Peyer's patch (tissue), 4 donors: Measurements from ENCODE around the gene NUDT12. TPM values are rescaled to one million over a fixed set of nuclear protein-coding genes. Genes with fewer than 3 reads are reported as not detected.

Source experiments
- DNase-seq, 3 donors: peaks; one replicate each; pipeline ENCODE4 v3.0.0-alpha.2; 2017 to 2019
- H3K27ac ChIP-seq, 4 donors: fragments of 200-600 bp; sonication (generic); one replicate each; pipeline ENCODE4 v1.5.1; 2016 to 2019
- H3K27me3 ChIP-seq, 2 donors: fragments of 200-600 bp; sonication (generic); one replicate each; pipeline ENCODE4 v1.5.1; 2019
- H3K36me3 ChIP-seq, 3 donors: fragments of 200-600 bp; sonication (generic); one replicate each; pipeline ENCODE4 v1.5.1; 2016 to 2019
- H3K4me1 ChIP-seq, 4 donors: fragments of 200-600 bp; sonication (generic); one replicate each; pipeline ENCODE4 v1.5.1; 2016 to 2019
- H3K4me3 ChIP-seq, 4 donors: fragments of 200-600 bp; sonication (generic); 1 replicate in 3 of 4; 2 replicates in 1 of 4; pipeline ENCODE4 v1.5.1; 2016 to 2019; ENCODE audit warnings: mild to moderate bottlenecking in 1 of 4
- H3K9me3 ChIP-seq, 4 donors: fragments of 200-600 bp; sonication (generic); one replicate each; pipeline ENCODE4 v1.5.1; 2016 to 2019; ENCODE audit warnings: mild to moderate bottlenecking in 1 of 4
- CTCF ChIP-seq, 6 experiments: fragments of 450-650 bp in 4 of 6; fragments of 200-600 bp in 2 of 6; sonication (generic) in 1 of 6; IDR thresholded peaks; one replicate each; pipeline ENCODE4 v1.5.1; 2017 to 2019; ENCODE audit warnings: antibody characterized with exemption in 6 of 6, mild to moderate bottlenecking in 3 of 6, moderate library complexity in 1 of 6
- POLR2A ChIP-seq, 2 donors: fragments of 450-650 bp; IDR thresholded peaks; one replicate each; pipeline ENCODE4 v1.5.1; 2017; ENCODE audit warnings: antibody characterized with exemption in 2 of 2, mild to moderate bottlenecking in 2 of 2, moderate library complexity in 2 of 2
- total RNA-seq, 4 donors: library from RNA; depleted of rRNA; stranded (reverse); fragments of >200 nt; gene quantifications; one replicate each; pipeline ENCODE4 v1.1.0, GENCODE V29; 2016

The NUDT12 gene
- total RNA-seq, 4 donors from 2014 or later = 15.7 to 24.9 (median 19.6) TPM

GRCh38 chr5:103511554-103511885 is 51.1 kb downstream of the NUDT12 start:
- H3K27me3 ChIP-seq = no peaks in the 10 kb centered on the region
- no peak for TF ChIP-seq CTCF (IDR thresholded peaks at IDR 0.05)
- no peak overlapping the region for H3K27ac ChIP-seq
- H3K36me3 ChIP-seq = no peaks in the 10 kb centered on the region
- DNase-seq = no peak
- no peak overlapping the region for H3K4me3 ChIP-seq
- no peaks in the 10 kb centered on the region for H3K4me1 ChIP-seq
- no peaks in the 10 kb centered on the region for H3K9me3 ChIP-seq

GRCh38 chr5:103510851-103511553 is 51.6 kb downstream of the NUDT12 start:
- no peak overlapping the region for H3K27ac ChIP-seq
- H3K4me3 ChIP-seq = no peak overlapping the region
- TF ChIP-seq CTCF (IDR thresholded peaks at IDR 0.05) = no peak
- no peak for TF ChIP-seq POLR2A (IDR thresholded peaks at IDR 0.05)
- H3K9me3 ChIP-seq = no peaks in the 10 kb centered on the region
- DNase-seq = no peak
- H3K36me3 ChIP-seq = no peaks in the 10 kb centered on the region
- no peaks in the 10 kb centered on the region for H3K27me3 ChIP-seq
- H3K4me1 ChIP-seq = no peaks in the 10 kb centered on the region

- Histone ChIP-seq H3K4me1 (no peaks in the 10 kb centered on the region), H3K27ac (no peak overlapping the region), H3K4me3 (no peak overlapping the region), H3K36me3 (no peaks in the 10 kb centered on the region), H3K9me3 (no peaks in the 10 kb centered on the region), H3K27me3 (no peaks in the 10 kb centered on the region)
- DNase-seq = no peak
- TF ChIP-seq CTCF (IDR thresholded peaks at IDR 0.05) = no peak
- TF ChIP-seq POLR2A (IDR thresholded peaks at IDR 0.05) = no peak
Measured at GRCh38 chr5:103505581-103506305, 56.8 kb downstream of the NUDT12 start.

DNA sequence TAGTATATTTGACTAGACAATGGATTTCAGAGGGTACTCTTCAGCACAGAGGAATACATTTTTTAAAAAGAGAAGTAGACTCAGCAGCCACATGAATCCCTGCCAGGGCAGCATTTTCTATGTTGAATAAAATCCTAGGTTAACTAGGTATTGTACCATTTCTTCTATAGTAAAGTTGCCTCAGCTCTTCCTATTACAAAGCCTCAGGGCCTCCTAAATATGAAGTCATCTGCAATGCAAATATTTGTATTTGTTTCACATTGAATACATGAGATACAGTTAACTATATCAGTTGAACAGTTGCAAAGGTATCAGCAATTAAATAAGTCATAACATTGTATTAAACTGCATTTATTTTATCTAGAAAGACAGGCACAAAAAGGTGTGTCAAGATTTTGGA is 59.5 kb downstream of the NUDT12 start:
- H3K4me1 ChIP-seq = no peaks in the 10 kb centered on the region
- TF ChIP-seq CTCF (IDR thresholded peaks at IDR 0.05) (no peak), POLR2A (IDR thresholded peaks at IDR 0.05) (no peak)
- DNase-seq = no peak
- no peaks in the 10 kb centered on the region for H3K36me3 ChIP-seq
- H3K27ac ChIP-seq = no peak overlapping the region
- no peak overlapping the region for H3K4me3 ChIP-seq
- H3K9me3 ChIP-seq = no peaks in the 10 kb centered on the region
- H3K27me3 ChIP-seq = no peaks in the 10 kb centered on the region

- no peak overlapping the region for H3K27ac ChIP-seq
- TF ChIP-seq CTCF (IDR thresholded peaks at IDR 0.05) = no peak
- TF ChIP-seq POLR2A (IDR thresholded peaks at IDR 0.05) = no peak
- no peaks in the 10 kb centered on the region for H3K9me3 ChIP-seq
- no peaks in the 10 kb centered on the region for H3K36me3 ChIP-seq
- no peaks in the 10 kb centered on the region for H3K4me1 ChIP-seq
- DNase-seq = no peak
- H3K4me3 ChIP-seq = no peak overlapping the region
- H3K27me3 ChIP-seq = no peaks in the 10 kb centered on the region
Measured at GRCh38 chr5:103502662-103503061, 59.9 kb downstream of the NUDT12 start.
